NCI-H1417 (cell line): Measurements from ENCODE around the gene EN1.

Source experiments
- DNase-seq, 3 experiments: peaks; one replicate each; lab custom pipeline; 2025; lab: John Stamatoyannopoulos, UW

Gene EN1

DNA sequence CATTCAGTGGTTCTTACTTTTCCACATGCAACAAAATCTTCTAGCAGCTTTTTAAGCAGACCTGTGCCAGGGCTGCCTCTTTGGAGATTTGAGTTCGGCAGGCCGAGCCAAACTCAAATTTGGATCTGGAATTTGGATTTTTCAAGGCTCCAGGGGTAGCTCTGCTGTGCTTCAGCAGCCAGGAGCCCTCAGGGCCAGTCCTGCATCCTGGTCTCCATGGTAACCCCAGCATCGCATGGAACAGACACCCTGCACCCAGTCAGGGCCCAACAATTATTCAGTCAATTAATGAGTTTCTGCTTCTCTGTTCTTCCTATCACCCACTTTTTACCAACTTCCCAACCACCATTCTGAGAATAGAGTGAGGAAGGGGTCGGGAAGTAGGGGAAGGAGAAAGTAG is 30.0 kb downstream of the EN1 start:
- DNase-seq = peak in 1 of 3 experiments; percentile 24

GRCh38 chr2:118816669-118817068 is 30.8 kb downstream of the EN1 start:
- no peak for DNase-seq

DNA sequence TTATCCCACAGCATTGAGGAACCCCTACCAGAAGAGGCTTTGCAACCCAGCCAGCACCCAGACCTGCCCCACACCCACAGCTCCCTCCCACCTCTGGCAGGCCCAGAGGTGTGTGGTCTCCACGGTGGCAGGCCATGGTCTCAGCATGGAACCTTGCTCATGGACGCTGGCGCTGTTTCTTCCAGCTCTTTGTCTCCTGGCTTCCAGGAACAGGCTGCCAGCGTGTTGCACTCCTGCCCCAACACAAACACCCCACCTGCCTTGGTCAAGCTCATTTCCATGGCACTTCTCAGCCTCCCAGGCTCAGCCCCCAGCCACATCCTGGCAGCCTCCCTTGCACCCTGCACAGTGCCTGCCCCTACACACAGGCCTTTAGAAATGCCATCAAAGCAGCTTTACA is 31.7 kb downstream of the EN1 start:
- no peak for DNase-seq

- DNase-seq = no peak
These were observed 32.1 kb downstream of the EN1 start for GRCh38 chr2:118815314-118815713.

GRCh38 chr2:118814368-118814767 is 33.1 kb downstream of the EN1 start:
- DNase-seq = no peak

DNA sequence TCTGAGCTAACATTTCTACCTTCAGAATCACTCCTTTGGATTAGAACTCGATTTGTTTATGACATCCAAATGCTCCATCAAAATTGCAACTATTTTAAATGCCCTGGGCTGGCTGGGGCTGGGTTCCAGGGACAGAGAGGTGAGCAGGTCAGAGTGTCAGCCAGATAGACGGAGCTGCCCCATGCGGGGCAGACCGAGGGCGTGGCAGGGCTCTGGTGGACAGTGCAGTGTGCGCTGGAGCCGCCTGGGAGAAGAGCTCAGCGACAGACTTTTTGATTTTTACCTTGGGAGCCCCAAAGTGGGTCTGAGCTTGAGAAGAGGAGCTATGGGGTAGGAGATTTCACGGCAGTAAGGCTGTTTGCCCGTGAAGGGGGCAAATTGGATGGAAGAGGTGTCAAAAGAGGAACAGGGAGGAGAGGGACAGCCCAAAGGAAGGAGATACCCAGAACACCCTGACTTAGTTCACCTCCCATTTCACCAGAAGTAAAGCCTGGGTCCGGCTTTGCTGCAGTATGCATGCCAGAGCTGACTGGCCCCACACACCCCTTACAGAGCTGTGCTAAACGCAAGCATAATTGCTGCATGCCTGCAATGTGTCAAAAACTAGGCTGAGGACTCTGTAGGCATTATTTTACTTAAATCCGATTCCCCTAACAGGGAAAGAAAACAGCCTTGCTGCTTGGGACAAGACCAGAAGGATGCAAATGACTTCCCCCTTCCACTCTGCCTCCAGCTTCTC is 33.7 kb downstream of the EN1 start:
- no peak for DNase-seq

DNA sequence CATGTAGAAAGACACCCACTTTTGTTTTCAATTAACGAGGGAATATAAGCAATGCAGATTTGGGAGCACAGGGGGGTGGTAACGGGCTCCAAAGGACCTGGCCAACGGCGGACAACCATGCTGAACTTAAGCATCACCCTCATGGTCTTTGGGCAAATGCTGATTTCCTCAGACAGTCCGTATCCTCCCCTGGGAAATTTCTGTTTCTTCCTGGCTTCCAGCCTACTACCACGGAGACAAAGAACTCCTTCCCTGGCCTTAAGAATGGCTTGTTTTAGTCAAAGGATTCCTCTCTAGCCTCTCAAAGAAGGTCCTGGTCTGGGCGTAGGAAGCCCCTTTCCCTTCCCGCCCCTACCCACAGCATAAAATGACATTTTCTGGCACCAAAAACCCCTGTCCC is 34.3 kb downstream of the EN1 start:
- no peak for DNase-seq

- DNase-seq = no peak
These were observed 34.9 kb downstream of the EN1 start for GRCh38 chr2:118812552-118812951.

- no peak for DNase-seq
These were observed 35.8 kb downstream of the EN1 start for GRCh38 chr2:118811514-118812115.

GRCh38 chr2:118810766-118811165 is 36.7 kb downstream of the EN1 start:
- no peak for DNase-seq

DNA sequence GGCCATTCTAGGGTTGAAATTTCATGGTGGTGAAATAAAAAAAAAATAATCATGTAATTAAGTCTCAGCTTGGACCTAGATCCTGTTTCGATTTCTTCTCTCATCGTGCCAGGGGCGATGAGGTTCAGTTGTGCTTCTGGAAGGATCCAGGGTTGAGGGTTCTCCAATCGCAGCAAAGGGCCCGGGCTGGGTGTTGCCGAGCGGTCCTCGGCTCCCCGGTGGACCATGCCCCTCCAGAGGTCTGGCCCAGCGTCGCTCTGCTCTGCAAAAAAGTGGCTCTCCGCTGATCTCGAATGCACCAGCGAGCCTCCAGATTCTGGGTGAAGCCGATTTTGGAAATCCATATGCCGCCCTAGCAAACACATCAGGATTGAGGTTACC is 39.0 kb downstream of the EN1 start:
- no peak for DNase-seq

DNA sequence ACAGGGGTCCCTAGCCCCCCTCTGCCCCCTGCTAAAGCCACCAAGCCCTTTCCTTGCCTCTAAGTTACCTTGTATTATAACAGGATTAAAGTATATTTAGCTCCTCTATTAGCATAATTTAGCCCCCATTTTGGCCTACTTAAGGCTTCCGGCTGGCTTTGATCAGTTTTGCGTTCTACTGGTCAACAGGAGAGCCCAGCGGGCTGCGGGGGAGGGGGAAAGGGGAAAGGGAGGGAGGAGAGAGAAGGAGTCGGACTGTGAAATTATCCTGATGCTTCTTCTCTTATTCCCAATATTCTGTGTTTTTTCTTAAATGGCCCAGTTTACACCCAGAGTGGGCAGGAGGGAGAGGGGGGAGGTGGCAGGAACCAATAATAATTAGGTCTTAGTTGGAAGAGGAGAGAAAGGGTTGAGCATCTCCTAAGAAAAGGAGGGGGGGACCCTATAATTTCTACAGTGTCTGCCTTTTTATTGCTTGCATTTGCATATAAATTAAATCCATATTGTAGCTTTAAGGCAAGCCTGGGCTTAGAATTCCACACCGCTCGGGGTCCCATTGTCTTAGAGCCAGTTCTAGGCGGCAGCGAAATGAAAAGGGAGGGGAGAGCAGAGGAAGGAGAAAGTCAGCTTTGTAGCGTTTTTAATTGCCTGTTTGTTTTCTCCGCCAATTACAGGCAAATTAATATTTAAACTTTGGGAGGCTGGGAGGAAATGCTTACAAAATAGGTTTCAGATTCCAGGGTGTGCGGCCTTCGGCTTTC is 39.6 kb downstream of the EN1 start:
- DNase-seq = peak in 1 of 3 experiments; percentile 35

DNA sequence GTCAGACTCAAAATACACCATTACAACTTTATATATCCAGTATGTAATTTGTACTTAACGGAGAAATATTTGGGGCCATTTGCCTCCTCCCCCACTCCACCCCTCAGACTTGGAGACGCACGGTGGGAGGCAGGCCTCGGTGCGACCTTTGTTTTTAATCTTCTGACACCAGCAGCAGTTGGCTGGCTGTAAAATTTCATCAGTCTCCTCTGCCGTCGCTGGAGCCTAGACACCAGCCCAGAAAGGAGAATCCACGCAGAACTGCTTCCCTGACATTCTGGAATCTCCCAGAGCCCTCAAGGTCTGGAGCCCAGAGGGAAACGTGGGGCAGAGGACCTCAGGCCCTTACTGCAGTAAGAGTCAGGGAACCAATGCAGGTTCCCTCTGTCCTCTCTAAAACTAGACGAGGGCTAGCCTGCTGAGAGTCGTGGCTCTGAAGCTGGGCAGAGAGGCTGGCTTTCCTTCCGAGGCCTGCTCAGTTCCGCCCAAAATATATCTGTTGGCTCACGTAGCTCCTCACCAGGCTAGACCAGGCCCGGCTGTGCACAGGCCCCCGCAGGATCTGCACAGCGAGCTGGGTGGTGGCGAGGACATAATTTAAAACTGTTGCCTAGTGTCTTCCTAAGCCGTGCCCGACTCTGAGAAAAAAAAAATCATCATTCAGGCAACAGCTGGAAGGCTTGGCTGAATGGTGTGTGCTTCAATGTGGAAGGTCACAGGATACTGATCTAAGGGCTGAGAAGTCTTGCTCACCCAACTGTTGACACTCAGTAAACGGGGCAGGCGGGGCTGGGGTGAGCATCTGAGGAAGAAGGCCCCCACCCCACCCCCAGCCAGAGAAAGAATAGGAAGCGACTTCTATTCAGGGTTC is 40.4 kb downstream of the EN1 start:
- no peak for DNase-seq

GRCh38 chr2:118805064-118805690 is 42.3 kb downstream of the EN1 start:
- DNase-seq = no peak

GRCh38 chr2:118803012-118803411 is 44.4 kb downstream of the EN1 start:
- DNase-seq = no peak

DNA sequence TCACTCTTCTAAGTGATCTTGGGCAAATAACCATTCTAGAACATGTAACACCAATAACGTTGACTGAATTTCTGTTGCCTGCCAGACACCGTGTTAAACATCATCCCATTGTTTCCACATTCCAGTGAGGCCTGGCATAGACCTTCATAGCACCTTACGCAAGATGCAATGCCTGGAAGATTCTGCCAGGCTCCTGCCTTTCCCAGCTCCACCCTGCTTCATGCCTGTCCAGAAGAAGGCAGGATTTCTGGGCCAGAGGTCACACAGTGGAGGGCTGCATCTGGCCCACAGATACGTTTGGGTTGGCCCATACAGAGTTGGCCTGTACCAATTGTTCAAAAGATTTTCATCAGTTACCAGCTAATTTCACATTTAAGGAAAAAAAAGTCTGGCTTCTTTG is 46.3 kb downstream of the EN1 start:
- no peak for DNase-seq

DNA sequence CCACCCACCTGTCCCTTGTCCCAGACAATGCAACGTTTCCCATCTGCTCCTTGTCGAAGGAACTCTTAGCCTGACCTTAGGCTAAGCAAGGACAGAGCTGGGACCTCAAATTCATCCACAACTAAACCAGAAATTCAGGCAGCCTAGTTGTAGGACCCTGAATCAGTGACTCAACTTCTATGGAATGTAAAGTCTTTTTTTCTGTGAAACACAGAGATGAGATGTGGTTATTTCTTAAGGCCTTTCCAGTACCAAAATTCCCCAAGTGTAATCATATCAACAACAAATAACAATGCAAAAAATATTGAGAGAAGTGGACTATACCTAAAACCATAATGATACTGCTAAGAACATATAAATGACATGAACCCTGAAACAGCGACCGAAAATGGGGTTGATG is 46.7 kb downstream of the EN1 start:
- DNase-seq = no peak

GRCh38 chr2:118794546-118794945 is 52.9 kb downstream of the EN1 start:
- no peak for DNase-seq
